GM12892 (cell line): ENCODE measurements around the gene DCDC2.

Experiments
- POLR2A ChIP-seq: IDR thresholded peaks from 2 replicates; pipeline ENCODE4 v1.6.1; 2011; ENCODE audit warnings: low read depth, low read length, control low read depth
- TAF1 ChIP-seq: IDR thresholded peaks from 2 replicates; pipeline ENCODE4 v1.6.1; 2011; ENCODE audit warnings: low read depth, mild to moderate bottlenecking, control low read depth, low read length, borderline replicate concordance

DNA sequence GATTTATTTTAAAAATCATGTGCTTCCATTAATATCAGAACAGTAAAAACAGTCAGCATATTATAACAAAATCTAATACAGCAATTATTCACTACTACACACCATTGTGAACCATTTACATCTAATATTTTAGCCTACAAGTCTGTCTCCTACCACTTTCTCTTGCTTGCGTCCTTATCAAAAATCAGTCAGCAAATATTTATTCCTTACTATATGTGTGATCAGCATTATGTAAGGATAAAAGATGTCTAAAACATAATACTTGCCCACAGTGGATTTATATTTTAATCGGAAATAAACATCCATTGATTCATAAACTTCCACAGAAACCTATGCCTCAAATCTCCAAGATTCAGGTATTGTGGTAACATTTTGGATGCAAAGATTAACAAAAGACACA is 132.0 kb downstream of the DCDC2 start:
- TF ChIP-seq POLR2A (no peak), TAF1 (no peak)
